ENCODE results near the gene OSCP1.

Gene OSCP1

DNA sequence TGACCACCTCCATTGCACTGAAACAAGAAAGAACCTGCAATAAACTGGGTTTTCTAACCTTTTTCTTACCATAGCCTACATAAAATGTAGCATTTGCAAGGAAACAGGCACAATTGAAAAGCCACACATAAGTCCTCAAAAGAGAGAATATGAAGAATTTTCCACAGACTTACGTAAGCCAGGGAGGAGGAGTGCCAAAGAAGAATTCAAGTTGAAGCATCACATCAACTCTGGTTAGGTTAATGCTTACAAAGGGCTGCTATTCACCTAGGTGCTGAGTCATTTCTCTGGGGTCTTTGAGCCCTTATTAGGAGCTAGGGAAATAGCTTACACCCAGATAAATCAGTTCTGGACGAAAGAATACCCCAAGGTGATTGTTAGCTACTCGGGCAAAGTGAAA lies 9.6 kb downstream of the OSCP1 start:
- no peak for DNase-seq (ENCODE audit: extremely low spot score)
- no peak for TF ChIP-seq CTCF (IDR thresholded peaks at IDR 0.05; ENCODE audit: control extremely low read depth, extremely low read depth, low read depth, missing control alignments)
- CTCF ChIA-PET, result interaction anchor here (1.0 to 1.3 kb wide), 3 partner anchors 71 to 291 kb away, joined by 3 read pairs; no protein-coding TSS in a partner anchor
- POLR2A ChIA-PET, result no interaction called here

- no peak for TF ChIP-seq CTCF (IDR thresholded peaks at IDR 0.05; ENCODE audit: control extremely low read depth, extremely low read depth, low read depth, missing control alignments)
- no peak for DNase-seq (ENCODE audit: extremely low spot score)
- ChIA-PET CTCF (interaction anchor here (1.3 kb wide), 1 partner anchor 98 kb away, joined by 3 read pairs; no protein-coding TSS in a partner anchor), POLR2A (no interaction called here)
Measured at GRCh38 chr1:36440044-36440443, 10.2 kb downstream of the OSCP1 start.

DNA sequence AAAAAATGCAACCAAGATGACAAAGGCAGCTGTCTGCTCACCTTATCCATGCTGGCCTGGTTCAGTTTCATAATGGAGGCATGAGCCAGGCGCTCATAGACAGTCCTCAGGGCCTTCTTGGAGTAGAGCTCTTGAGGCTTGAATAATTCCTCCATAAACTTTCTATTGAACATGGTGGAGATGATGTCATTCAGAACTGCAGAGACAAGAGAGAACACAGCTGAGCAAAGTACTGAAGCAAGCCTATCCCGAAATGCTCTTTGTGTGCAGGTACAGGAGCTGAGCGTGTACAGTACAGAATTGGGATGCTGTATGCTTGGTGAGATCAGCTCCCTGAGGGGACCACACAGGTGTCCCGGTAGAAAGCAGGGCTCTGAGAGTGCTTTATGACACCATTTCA lies 11.5 kb downstream of the OSCP1 start:
- ChIA-PET POLR2A (interaction anchor here (0.6 kb wide), 1 partner anchor 27 kb away, joined by 6 read pairs; no protein-coding TSS in a partner anchor), CTCF (no interaction called here)
- TF ChIP-seq CTCF (IDR thresholded peaks at IDR 0.05; ENCODE audit: control extremely low read depth, extremely low read depth, low read depth, missing control alignments), result no peak
- DNase-seq (ENCODE audit: extremely low spot score), result no peak

GRCh38 chr1:36436821-36437220 lies 13.4 kb downstream of the OSCP1 start:
- ChIA-PET POLR2A (no interaction called here), CTCF (interaction anchor here (1.6 kb wide), 1 partner anchor 12 kb away, joined by 4 read pairs; no protein-coding TSS in a partner anchor)
- TF ChIP-seq CTCF (IDR thresholded peaks at IDR 0.05; ENCODE audit: control extremely low read depth, extremely low read depth, low read depth, missing control alignments), result no peak
- no peak for DNase-seq (ENCODE audit: extremely low spot score)

DNA sequence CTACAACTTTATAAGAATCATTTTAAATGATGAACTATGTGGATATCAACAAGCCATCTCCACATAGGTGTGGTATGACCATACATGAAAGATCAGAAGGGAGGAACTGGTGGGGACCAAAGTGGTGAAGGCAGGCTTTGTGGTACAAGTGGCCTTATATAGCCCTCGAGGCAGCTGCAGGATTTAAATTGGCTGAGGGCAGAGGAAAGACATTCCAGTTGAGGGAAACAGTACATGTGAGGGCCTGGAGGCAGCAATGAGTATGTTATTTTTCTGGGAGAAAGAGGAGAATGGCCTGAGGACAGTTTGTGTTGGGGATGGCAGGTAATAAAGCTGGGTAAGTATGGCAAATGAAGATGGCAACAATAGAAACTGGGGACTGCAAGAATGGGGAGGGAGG lies 17.1 kb downstream of the OSCP1 start:
- DNase-seq (ENCODE audit: extremely low spot score), result no peak
- no peak for TF ChIP-seq CTCF (IDR thresholded peaks at IDR 0.05; ENCODE audit: control extremely low read depth, extremely low read depth, low read depth, missing control alignments)
- ChIA-PET CTCF (interaction anchor here (1.4 to 1.8 kb wide), 2 partner anchors 11 to 90 kb away, joined by 5 to 11 read pairs; no protein-coding TSS in a partner anchor), POLR2A (no interaction called here)

DNA sequence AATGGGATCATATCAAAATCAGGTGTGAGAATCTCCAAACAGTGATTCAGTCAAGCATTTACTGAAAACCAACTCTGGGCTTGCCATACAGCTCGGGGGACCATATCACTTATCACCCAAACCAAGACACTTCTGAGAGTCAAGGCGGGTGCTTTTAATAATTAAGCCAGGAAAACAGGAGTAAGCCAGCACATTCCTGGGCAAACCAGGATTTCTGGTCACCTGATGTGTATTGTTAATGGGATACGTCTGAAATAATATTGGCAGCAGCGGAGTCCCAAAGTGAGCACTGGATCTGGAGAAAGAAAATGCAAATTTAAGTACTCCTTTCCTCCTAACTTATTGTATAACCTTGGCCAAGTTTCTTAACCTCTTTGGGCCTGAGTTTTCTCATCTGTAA lies 17.6 kb downstream of the OSCP1 start:
- POLR2A ChIA-PET, result no interaction called here
- TF ChIP-seq CTCF (IDR thresholded peaks at IDR 0.05; ENCODE audit: control extremely low read depth, extremely low read depth, low read depth, missing control alignments), result no peak
- CTCF ChIA-PET, result interaction anchor here (1.4 to 1.9 kb wide), 2 partner anchors 11 kb away, joined by 5 to 8 read pairs; no protein-coding TSS in a partner anchor
- DNase-seq (ENCODE audit: extremely low spot score), result no peak
